ENCODE data around the gene TLR4. TPM values are rescaled to one million over a fixed set of nuclear protein-coding genes. Genes with fewer than 3 reads are reported as not detected.
A peak's percentile ranks its signal among the peaks of the same experiment; 100 is the strongest.

TLR4 gene
- 1 to 10 TPM in 5 of 6 donors, under 1 TPM in 1; 0.68 to 3.3 (median 1.8) TPM for polyA plus RNA-seq (ENCODE audit: low read depth in 6 of 6)

DNA sequence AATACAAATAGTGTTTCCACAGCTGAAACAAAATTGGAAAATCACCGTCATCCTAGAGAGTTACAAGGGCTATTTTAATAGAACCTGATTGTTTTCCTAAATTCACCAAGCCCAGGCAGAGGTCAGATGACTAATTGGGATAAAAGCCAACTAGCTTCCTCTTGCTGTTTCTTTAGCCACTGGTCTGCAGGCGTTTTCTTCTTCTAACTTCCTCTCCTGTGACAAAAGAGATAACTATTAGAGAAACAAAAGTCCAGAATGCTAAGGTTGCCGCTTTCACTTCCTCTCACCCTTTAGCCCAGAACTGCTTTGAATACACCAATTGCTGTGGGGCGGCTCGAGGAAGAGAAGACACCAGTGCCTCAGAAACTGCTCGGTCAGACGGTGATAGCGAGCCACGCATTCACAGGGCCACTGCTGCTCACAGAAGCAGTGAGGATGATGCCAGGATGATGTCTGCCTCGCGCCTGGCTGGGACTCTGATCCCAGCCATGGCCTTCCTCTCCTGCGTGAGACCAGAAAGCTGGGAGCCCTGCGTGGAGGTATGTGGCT is at the start of gene TLR4:
TLR4 (plus strand) TSS at position 380 of the 552 bp plus-strand sequence; CDS start at position 450, 70 bp downstream.
- Mint-ChIP-seq H3K9me3 (no peaks in the 10 kb centered on the region), H3K27ac (peak within 1 kb of the TSS; percentile 46 to 92 (median 72)), H3K4me1 (peaks cover 31 to 41% (median 33%) of the 10 kb centered on the region in 3 donors), H3K4me3 (peak within 1 kb of the TSS; percentile 78 to 91 (median 87)), H3K27me3 (peaks cover 0 to 4% (median 0%) of the 10 kb centered on the region in 3 donors), H3K36me3 (no peaks in the 10 kb centered on the region)
- ATAC-seq (ENCODE audit: low read depth in 2 of 2) (peak; percentile 98), DNase-seq (peak; percentile 73)

DNA sequence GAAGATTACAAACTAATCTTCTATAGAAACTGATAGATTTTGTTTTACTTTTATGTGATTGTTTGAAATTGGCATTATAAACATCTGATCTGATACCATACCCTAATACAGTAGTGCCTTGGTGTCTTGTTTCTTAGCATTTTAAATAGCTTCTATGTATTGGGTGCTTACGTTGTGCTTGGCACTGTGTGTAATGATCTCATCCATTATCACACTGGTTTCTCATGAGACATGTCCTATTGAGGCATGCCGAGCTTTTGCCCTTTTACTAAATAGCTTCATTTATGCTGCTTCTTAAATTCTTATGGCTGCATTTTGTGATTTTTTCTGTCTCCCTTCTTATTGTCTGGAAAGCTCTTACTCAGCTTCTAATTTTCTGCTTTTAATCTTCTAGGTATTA is 48.2 kb upstream of the TLR4 start:
- ATAC-seq (ENCODE audit: low read depth in 2 of 2) (no peak), DNase-seq (no peak)
- H3K9me3 Mint-ChIP-seq: peaks cover 0 to 7% (median 0%) of the 10 kb centered on the region in 7 donors
- no peak overlapping the region for H3K4me3 Mint-ChIP-seq
- H3K36me3 Mint-ChIP-seq: no peaks in the 10 kb centered on the region
- H3K4me1 Mint-ChIP-seq: no peaks in the 10 kb centered on the region
- peaks cover 8 to 37% (median 15%) of the 10 kb centered on the region in 3 donors for H3K27me3 Mint-ChIP-seq
- no peak overlapping the region for H3K27ac Mint-ChIP-seq

DNA sequence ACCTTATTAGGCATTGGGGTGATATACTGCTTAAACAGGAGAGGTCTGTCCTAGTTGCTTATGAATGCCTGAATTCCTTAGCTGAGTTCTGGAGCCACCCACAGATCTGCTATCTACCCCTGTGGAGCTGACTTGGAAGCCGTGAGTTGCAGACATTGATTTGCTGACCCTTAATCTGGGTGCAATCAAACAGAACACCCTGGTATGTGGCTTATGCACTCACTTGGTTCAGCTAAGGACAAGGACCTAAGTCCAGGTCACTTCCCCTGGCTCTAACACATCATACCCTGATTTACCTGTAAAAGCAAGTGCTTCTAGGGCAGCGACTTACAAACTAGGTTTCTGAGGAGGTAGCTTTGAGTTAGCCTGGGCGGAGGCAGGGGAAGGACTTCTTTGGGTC is 41.6 kb upstream of the TLR4 start:
- ATAC-seq (ENCODE audit: low read depth in 2 of 2) (no peak), DNase-seq (no peak)
- H3K4me3 Mint-ChIP-seq: no peak overlapping the region
- peaks cover 21 to 30% (median 25%) of the 10 kb centered on the region in 3 donors for H3K27me3 Mint-ChIP-seq
- H3K36me3 Mint-ChIP-seq: no peaks in the 10 kb centered on the region
- H3K27ac Mint-ChIP-seq: no peak overlapping the region
- peaks cover 0 to 9% (median 4%) of the 10 kb centered on the region in 7 donors for H3K9me3 Mint-ChIP-seq
- H3K4me1 Mint-ChIP-seq: no peaks in the 10 kb centered on the region

DNA sequence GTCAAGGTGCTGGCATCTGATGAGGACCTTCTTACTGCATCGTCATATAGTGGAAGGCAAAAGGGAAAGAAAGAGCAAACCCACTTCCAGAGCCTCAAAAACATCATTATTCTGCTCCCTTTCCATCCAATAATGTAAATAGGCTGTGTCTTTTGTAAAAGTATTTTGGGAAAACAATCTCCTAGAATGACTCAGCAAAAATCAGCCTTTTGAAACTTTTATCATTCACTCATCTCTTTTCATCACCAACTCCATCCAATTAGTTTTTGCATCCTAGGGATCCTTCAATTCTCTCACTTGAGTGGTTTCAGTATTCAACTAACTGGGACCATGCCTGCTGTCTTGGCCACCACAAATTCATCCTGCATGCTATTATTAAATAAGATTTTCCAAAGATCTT is 39.8 kb upstream of the TLR4 start:
- no peaks in the 10 kb centered on the region for H3K4me1 Mint-ChIP-seq
- H3K27me3 Mint-ChIP-seq: peaks cover 27 to 42% (median 39%) of the 10 kb centered on the region in 3 donors
- H3K36me3 Mint-ChIP-seq: no peaks in the 10 kb centered on the region
- H3K9me3 Mint-ChIP-seq: peaks cover 0 to 9% (median 0%) of the 10 kb centered on the region in 7 donors
- H3K27ac Mint-ChIP-seq: no peak overlapping the region
- ATAC-seq (ENCODE audit: low read depth in 2 of 2): no peak
- no peak overlapping the region for H3K4me3 Mint-ChIP-seq
- DNase-seq: no peak

DNA sequence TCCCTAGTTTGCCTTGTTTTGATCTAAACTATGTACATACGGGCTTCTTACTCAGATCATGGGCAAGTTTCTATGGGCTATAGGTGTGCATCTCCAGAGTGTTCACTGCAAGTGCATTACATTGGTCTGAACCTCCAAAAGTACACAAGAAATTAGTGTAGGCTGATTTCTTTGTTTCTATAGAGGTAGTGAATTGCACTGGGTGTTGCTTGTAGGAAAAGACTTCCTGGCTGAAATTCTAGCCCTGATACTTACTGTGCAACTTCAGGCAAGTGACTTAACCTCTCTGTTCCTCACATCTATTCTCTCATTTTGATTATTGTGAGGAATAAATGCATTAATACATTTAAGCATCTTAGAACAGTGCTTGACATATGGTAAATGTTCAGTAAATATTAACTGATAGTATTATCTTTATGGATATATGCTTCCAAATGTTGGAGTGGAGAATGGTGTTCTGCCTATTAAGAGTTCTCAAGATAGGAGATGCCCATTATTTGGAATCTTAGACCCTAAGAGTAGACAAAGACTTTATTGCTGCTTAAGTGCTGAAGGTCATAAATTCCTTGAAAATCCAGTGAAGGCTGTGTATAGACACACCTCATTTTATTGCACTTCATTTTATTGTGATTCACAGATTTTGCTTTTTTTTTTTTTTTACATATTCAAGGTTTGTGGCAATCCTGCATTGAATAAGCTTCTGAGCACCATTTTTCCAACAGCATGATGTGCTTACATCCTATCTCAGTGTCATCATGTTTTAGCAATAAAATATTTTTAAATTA is 38.4 kb upstream of the TLR4 start:
- Mint-ChIP-seq H3K4me1 (no peaks in the 10 kb centered on the region), H3K4me3 (no peak overlapping the region), H3K9me3 (peaks cover 0 to 9% (median 0%) of the 10 kb centered on the region in 7 donors), H3K36me3 (no peaks in the 10 kb centered on the region), H3K27me3 (peaks cover 27 to 49% (median 38%) of the 10 kb centered on the region in 3 donors), H3K27ac (no peak overlapping the region)
- DNase-seq: no peak
- no peak for ATAC-seq (ENCODE audit: low read depth in 2 of 2)

DNA sequence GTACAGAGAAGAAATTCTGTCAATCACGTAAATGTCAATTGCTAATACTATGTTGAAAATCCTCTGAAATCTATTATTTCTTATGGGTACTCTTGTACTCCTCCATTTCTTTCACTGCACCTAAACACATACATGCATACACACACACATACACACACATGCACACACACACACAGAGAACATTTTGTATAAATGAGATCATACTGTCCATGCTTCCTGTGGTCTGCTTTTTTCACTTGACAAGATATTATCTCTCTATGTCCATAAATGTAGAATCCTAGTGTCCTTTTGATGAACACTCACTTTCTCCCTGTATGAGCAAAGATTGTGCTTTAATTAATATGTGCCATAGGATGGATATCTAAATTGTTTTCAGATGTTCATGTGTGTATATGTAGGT is 32.7 kb upstream of the TLR4 start:
- Mint-ChIP-seq H3K9me3 (peaks cover 3 to 13% (median 5%) of the 10 kb centered on the region in 7 donors), H3K4me3 (no peak overlapping the region), H3K27me3 (peaks cover 17 to 47% (median 39%) of the 10 kb centered on the region in 3 donors), H3K4me1 (no peaks in the 10 kb centered on the region), H3K36me3 (no peaks in the 10 kb centered on the region), H3K27ac (no peak overlapping the region)
- no peak for ATAC-seq (ENCODE audit: low read depth in 2 of 2)
- DNase-seq: no peak

DNA sequence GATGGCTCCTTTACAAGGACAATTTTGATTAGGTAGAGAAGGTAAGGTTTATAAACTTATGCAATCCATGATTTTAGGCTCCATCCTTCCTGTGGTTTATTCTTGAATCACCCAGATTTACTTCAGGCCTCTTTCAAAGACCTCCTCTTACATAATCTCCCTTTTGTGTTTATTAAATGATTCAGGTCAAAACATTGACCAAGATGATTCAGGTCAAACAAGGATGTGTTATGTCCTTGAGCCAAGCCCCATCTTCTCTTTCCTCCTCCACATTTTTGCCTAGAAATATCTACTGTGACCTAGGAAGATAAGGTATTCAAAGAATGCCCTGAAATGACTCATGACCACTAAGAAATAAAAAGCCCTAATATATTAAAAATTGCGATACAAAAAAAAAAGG is 31.8 kb upstream of the TLR4 start:
- peaks cover 17 to 47% (median 30%) of the 10 kb centered on the region in 3 donors for H3K27me3 Mint-ChIP-seq
- H3K4me1 Mint-ChIP-seq: peaks cover under 1 to 4% (median 3%) of the 10 kb centered on the region in 3 donors
- ATAC-seq (ENCODE audit: low read depth in 2 of 2) (no peak), DNase-seq (no peak)
- no peak overlapping the region for H3K4me3 Mint-ChIP-seq
- H3K36me3 Mint-ChIP-seq: no peaks in the 10 kb centered on the region
- H3K9me3 Mint-ChIP-seq: peaks cover 3 to 13% (median 5%) of the 10 kb centered on the region in 7 donors
- H3K27ac Mint-ChIP-seq: no peak overlapping the region

DNA sequence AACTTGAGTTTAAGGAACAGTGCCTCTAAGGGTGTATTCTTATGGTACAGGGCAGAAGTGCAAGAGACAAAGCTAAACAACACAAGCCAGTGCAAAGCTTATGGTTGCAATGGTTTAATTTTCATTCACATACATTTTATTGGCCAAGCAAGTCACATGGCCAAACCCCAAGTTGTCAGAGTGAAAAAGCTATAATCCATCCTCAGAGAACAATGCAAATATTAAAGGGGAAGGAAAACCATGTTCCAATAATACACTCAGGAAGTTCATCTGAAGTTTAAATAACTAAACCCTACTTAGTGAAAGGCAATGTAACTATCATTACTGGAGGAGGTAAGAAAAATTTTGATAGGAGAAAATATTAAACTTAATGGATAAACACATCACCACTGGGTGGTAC is 26.6 kb upstream of the TLR4 start:
- Mint-ChIP-seq H3K36me3 (no peaks in the 10 kb centered on the region), H3K27me3 (peaks cover 12 to 20% (median 14%) of the 10 kb centered on the region in 3 donors), H3K9me3 (peaks cover 4 to 13% (median 5%) of the 10 kb centered on the region in 7 donors), H3K27ac (no peak overlapping the region), H3K4me1 (peaks cover 8 to 13% (median 12%) of the 10 kb centered on the region in 3 donors), H3K4me3 (no peak overlapping the region)
- no peak for DNase-seq
- no peak for ATAC-seq (ENCODE audit: low read depth in 2 of 2)

DNA sequence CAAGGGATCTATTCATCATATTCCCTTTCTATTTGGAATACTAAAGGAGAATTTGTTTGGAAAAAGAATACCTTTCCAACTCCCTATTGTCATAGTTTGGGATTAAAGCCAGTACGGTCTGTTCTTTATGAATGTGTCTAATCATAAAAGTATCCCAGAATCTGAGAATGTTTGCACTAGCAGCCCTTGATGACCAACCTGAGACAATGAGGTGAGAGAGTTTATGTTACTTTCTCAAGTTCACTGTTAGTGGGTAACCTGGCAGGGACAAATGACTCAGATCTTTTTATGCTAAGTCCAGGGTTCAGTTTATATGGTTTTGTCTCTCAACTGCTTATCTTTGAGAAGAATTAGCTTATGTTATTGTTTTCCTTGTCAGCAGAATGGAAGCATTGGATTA is 25.3 kb upstream of the TLR4 start:
- peaks cover 8 to 13% (median 12%) of the 10 kb centered on the region in 3 donors for H3K4me1 Mint-ChIP-seq
- ATAC-seq (ENCODE audit: low read depth in 2 of 2) (no peak), DNase-seq (no peak)
- peaks cover 3 to 13% (median 5%) of the 10 kb centered on the region in 7 donors for H3K9me3 Mint-ChIP-seq
- H3K4me3 Mint-ChIP-seq: no peak overlapping the region
- no peak overlapping the region for H3K27ac Mint-ChIP-seq
- peaks cover 13 to 15% (median 13%) of the 10 kb centered on the region in 3 donors for H3K27me3 Mint-ChIP-seq
- no peaks in the 10 kb centered on the region for H3K36me3 Mint-ChIP-seq

DNA sequence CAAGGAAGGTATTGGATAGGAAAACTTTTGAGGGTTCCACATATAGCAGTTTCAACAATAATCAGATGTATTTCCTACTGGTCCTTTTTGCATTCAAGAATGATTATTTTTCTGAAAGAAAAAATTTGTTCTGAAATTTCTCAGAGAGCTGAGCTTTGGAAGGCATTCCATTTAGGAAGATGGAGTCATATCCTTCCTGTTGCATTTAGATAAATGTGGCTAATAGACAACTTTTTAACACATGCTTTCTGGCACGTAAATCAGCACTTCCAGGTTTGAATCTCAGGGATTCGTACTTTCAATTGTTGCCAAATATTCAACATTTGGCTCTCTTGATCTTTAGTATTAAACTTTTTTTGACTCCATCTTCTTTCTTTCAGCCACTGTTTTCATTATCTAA is 24.8 kb upstream of the TLR4 start:
- Mint-ChIP-seq H3K4me3 (no peak overlapping the region), H3K4me1 (peaks cover 8 to 13% (median 12%) of the 10 kb centered on the region in 3 donors), H3K9me3 (peaks cover 3 to 13% (median 5%) of the 10 kb centered on the region in 7 donors), H3K36me3 (no peaks in the 10 kb centered on the region), H3K27me3 (peaks cover 9 to 15% (median 13%) of the 10 kb centered on the region in 3 donors), H3K27ac (no peak overlapping the region)
- ATAC-seq (ENCODE audit: low read depth in 2 of 2): no peak
- no peak for DNase-seq

DNA sequence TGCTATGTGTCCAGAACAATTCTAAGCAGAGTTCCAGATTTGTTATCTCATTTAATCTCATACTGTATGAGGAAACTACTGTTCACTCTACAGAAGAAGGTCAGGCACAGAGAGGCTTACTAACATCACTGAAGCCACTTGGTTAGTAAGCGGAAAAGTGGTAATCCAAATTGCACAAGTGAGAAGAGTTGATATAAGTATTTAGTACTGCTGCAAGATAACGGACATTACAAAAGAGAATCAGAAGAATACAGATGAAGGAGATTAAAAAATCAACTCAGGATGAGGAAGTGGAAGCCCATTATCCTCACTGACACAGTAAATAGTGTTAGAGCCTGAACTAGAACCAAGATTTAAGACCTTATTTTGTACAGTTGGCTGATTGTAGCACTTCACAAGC is 22.3 kb upstream of the TLR4 start:
- Mint-ChIP-seq H3K27ac (no peak overlapping the region), H3K4me1 (peaks cover 8 to 13% (median 12%) of the 10 kb centered on the region in 3 donors), H3K36me3 (no peaks in the 10 kb centered on the region), H3K4me3 (no peak overlapping the region), H3K9me3 (peaks cover 0 to 2% (median 0%) of the 10 kb centered on the region in 7 donors), H3K27me3 (peaks cover 23 to 39% (median 28%) of the 10 kb centered on the region in 3 donors)
- ATAC-seq (ENCODE audit: low read depth in 2 of 2): no peak
- DNase-seq: no peak

DNA sequence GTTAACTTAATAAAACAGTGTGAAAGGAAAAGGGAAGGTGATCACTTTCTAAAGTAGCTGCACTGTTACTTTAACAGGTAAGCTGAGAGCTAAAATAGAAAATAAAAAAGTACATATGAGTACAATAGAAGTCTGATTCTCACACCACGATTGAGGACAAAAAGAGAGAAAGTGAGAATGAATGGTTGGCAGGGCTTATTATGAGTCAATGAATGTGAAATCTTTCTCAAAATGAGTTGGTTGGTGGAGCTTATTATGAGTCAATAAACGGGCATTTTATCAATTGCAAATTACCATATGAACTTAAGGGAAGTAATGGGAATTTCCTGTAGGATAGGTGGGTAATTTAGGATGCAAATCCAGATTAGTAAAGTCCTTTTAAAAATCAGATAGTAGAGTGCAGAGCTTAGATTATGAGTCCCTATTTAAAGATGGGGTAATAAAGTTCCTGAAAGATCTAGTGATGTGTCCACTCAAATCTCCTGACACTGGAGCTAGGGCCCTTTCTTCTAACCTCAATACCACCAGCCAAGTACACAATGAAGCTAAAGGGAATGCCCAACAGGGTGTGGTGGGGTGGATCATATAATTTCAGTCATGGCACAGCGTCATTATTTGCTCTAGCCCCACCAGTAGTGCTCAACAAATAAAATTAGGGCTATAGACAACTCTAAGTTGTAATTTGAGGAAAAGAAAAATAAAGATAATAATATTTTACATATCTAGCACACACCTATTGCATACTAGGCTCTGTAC is 21.1 kb upstream of the TLR4 start:
- Mint-ChIP-seq H3K27me3 (peaks cover 35 to 51% (median 36%) of the 10 kb centered on the region in 3 donors), H3K9me3 (peaks cover under 1 to 10% (median 5%) of the 10 kb centered on the region in 7 donors), H3K36me3 (no peaks in the 10 kb centered on the region), H3K4me1 (peaks cover 0 to 5% (median 4%) of the 10 kb centered on the region in 3 donors), H3K4me3 (no peak overlapping the region), H3K27ac (no peak overlapping the region)
- DNase-seq (no peak), ATAC-seq (ENCODE audit: low read depth in 2 of 2) (no peak)

DNA sequence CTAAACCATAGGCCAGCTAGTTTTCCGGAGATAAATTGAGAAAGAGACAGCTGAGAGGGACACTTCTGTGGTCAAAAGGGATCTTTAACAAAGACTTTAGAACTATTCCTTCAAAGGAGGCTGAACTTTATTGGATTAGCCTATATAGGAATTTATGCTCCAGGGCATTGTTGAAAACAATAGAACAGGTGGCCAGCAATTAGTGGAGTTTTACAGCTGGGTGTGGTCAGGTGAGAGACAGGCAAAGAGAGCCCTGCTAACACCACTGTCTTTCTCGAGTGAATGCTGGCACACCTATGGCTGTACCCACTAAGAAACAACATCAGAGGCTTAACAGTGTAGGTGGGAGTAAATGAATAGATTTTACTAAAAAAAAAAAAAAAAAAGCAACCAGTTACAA is 16.7 kb upstream of the TLR4 start:
- ATAC-seq (ENCODE audit: low read depth in 2 of 2): no peak
- Mint-ChIP-seq H3K27me3 (peaks cover 30 to 58% (median 44%) of the 10 kb centered on the region in 3 donors), H3K4me1 (no peaks in the 10 kb centered on the region), H3K36me3 (no peaks in the 10 kb centered on the region), H3K9me3 (peaks cover 4 to 18% (median 12%) of the 10 kb centered on the region in 7 donors), H3K27ac (no peak overlapping the region), H3K4me3 (no peak overlapping the region)
- DNase-seq: no peak
